ENCODE data around the gene FAM174C. TPM values are rescaled to one million over a fixed set of nuclear protein-coding genes. Genes with fewer than 3 reads are reported as not detected.

The FAM174C gene
- total RNA-seq, 2 experiments from 2014 or later = 77.0 to 88.0 TPM

GRCh38 chr19:1269065-1269477, 6.3 kb upstream of the FAM174C start, which contains the start of gene CIRBP:
Gene CIRBP (plus strand): TSS chr19:1269332. CDS start chr19:1270934, 1,602 bp downstream.
- Mint-ChIP-seq H3K27me3 (no peaks in the 10 kb centered on the region), H3K4me1 (ENCODE audit: low read depth) (peaks cover 71% of the 10 kb centered on the region), H3K9me3 (no peaks in the 10 kb centered on the region), H3K4me3 (peak within 1 kb of the TSS; percentile 94), H3K36me3 (ENCODE audit: low read depth) (peaks cover 45% of the 10 kb centered on the region), H3K27ac (peak within 1 kb of the TSS; percentile 95)
- ATAC-seq = peak; percentile 86
- no peak for TF ChIP-seq CTCF (IDR thresholded peaks at IDR 0.05)
- DNase-seq = peak; percentile 100
- intact Hi-C loops (cut with micrococcal nuclease) = loop anchor here (2.0 kb wide), 1 partner anchor 26 kb away; no protein-coding TSS in a partner anchor
- POLR2A ChIA-PET = interaction anchor here (0.6 to 6.1 kb wide), 25 partner anchors 10 to 324 kb away, joined by 3 to 88 read pairs (median 4); partner anchors contain the start of genes ARHGAP45, ATP5F1D, NDUFS7 and RNU6-2
- CTCF ChIA-PET = interaction anchor here (0.7 to 16.1 kb wide), 6 partner anchors 9 to 268 kb away, joined by 3 to 449 read pairs (median 4); partner anchors contain the start of gene ATP5F1D

- H3K27ac Mint-ChIP-seq = peak overlapping the region; percentile 95
- peaks cover 71% of the 10 kb centered on the region for H3K4me1 Mint-ChIP-seq (ENCODE audit: low read depth)
- no peaks in the 10 kb centered on the region for H3K27me3 Mint-ChIP-seq
- ChIA-PET CTCF (interaction anchor here (0.7 to 16.1 kb wide), 5 partner anchors 9 to 268 kb away, joined by 3 to 449 read pairs (median 3); partner anchors contain the start of gene ATP5F1D), POLR2A (interaction anchor here (0.6 to 6.1 kb wide), 25 partner anchors 10 to 324 kb away, joined by 3 to 88 read pairs (median 4); partner anchors contain the start of genes ARHGAP45, ATP5F1D, NDUFS7 and RNU6-2)
- H3K4me3 Mint-ChIP-seq = peak overlapping the region; percentile 94
- H3K9me3 Mint-ChIP-seq = no peaks in the 10 kb centered on the region
- intact Hi-C loops (cut with micrococcal nuclease) = loop anchor here (2.0 to 10.0 kb wide), 2 partner anchors 27 to 95 kb away; no protein-coding TSS in a partner anchor
- peaks cover 47% of the 10 kb centered on the region for H3K36me3 Mint-ChIP-seq (ENCODE audit: low read depth)
- DNase-seq = peak; percentile 88
- ATAC-seq = peak; percentile 19
- TF ChIP-seq CTCF (IDR thresholded peaks at IDR 0.05) = no peak
Measured at GRCh38 chr19:1269478-1270212, 5.7 kb upstream of the FAM174C start.

GRCh38 chr19:1270213-1270853, 5.0 kb upstream of the FAM174C start:
- POLR2A ChIA-PET = interaction anchor here (1.1 to 1.7 kb wide), 7 partner anchors 11 to 203 kb away, joined by 3 to 22 read pairs (median 5); partner anchors contain the start of gene ARHGAP45
- DNase-seq (no peak), ATAC-seq (no peak)
- intact Hi-C loops (cut with micrococcal nuclease) = loop anchor here (10.0 kb wide), 1 partner anchor 94 kb away; no protein-coding TSS in a partner anchor
- Mint-ChIP-seq H3K9me3 (no peaks in the 10 kb centered on the region), H3K4me3 (peak overlapping the region; percentile 94), H3K36me3 (ENCODE audit: low read depth) (peaks cover 47% of the 10 kb centered on the region), H3K4me1 (ENCODE audit: low read depth) (peaks cover 67% of the 10 kb centered on the region), H3K27ac (peak overlapping the region; percentile 95), H3K27me3 (no peaks in the 10 kb centered on the region)
- CTCF ChIA-PET = no interaction called here
- no peak for TF ChIP-seq CTCF (IDR thresholded peaks at IDR 0.05)

GRCh38 chr19:1270854-1271527, 4.3 kb upstream of the FAM174C start:
- no peaks in the 10 kb centered on the region for H3K27me3 Mint-ChIP-seq
- peaks cover 47% of the 10 kb centered on the region for H3K36me3 Mint-ChIP-seq (ENCODE audit: low read depth)
- TF ChIP-seq CTCF (IDR thresholded peaks at IDR 0.05) = no peak
- ATAC-seq (no peak), DNase-seq (no peak)
- no peaks in the 10 kb centered on the region for H3K9me3 Mint-ChIP-seq
- H3K27ac Mint-ChIP-seq = peak overlapping the region; percentile 95
- H3K4me3 Mint-ChIP-seq = peak overlapping the region; percentile 94
- POLR2A ChIA-PET = interaction anchor here (0.9 to 2.1 kb wide), 3 partner anchors 15 to 93 kb away, joined by 3 to 7 read pairs (median 5); no protein-coding TSS in a partner anchor
- peaks cover 62% of the 10 kb centered on the region for H3K4me1 Mint-ChIP-seq (ENCODE audit: low read depth)
- intact Hi-C loops (cut with micrococcal nuclease) = loop anchor here (10.0 kb wide), 1 partner anchor 94 kb away; no protein-coding TSS in a partner anchor
- CTCF ChIA-PET = interaction anchor here (5.6 kb wide), 1 partner anchor 27 kb away, joined by 65 read pairs; no protein-coding TSS in a partner anchor

Measured in activated CD8-positive, alpha-beta T cell treated with anti-CD3 and anti-CD28 coated beads for 36 hours (primary cell).